Keratinocyte (primary cell): ENCODE measurements around the gene EIF5A2. TPM values are rescaled to one million over a fixed set of nuclear protein-coding genes. Genes with fewer than 3 reads are reported as not detected.

Experiments
- DNase-seq: peaks from one replicate; pipeline ENCODE4 v3.0.0-alpha.2; 2011; ENCODE audit warnings: low read depth, missing footprints, low spot score
- FAIRE-seq: peaks from 2 replicates; lab custom pipeline; 2011; peaks lifted over from hg19 to GRCh38; lab: Jason Lieb, UNC
- H2AFZ ChIP-seq: 2 replicates; pipeline ENCODE4 v1.6.0; 2012; ENCODE audit warnings: low read length, control low read depth, inconsistent platforms; ENCODE audit not compliant: control insufficient read depth
- H3K27ac ChIP-seq: 2 replicates; pipeline ENCODE4 v1.5.1; 2011; ENCODE audit warnings: low read length; ENCODE audit not compliant: control insufficient read depth, insufficient read depth
- H3K27me3 ChIP-seq: 3 replicates; pipeline ENCODE4 v1.6.0; 2011; ENCODE audit warnings: low read length; ENCODE audit not compliant: control insufficient read depth, insufficient read depth; ENCODE audit errors: extremely low read depth
- H3K36me3 ChIP-seq, 2 experiments: 2 replicates in 1 of 2; 3 replicates in 1 of 2; pipeline ENCODE4 v1.5.1; 2011; ENCODE audit warnings: low read length in 2 of 2, mild to moderate bottlenecking in 1 of 2; ENCODE audit not compliant: control insufficient read depth in 2 of 2, insufficient read depth in 2 of 2; ENCODE audit errors: extremely low read depth in 1 of 2
- H3K4me1 ChIP-seq: 3 replicates; pipeline ENCODE4 v1.5.1; 2011; ENCODE audit warnings: low read length; ENCODE audit not compliant: control insufficient read depth, insufficient read depth; ENCODE audit errors: extremely low read depth
- H3K4me2 ChIP-seq: 3 replicates; pipeline ENCODE4 v1.6.0; 2011; ENCODE audit warnings: low read depth, low read length; ENCODE audit not compliant: control insufficient read depth, insufficient read depth; ENCODE audit errors: extremely low read depth
- H3K4me3 ChIP-seq, 3 experiments: fragments of 200-600 bp in 1 of 3; sonication (generic) in 1 of 3; 2 replicates in 2 of 3; 3 replicates in 1 of 3; pipeline ENCODE4 v1.5.1; 2011 to 2016; ENCODE audit warnings: low read length in 3 of 3, mild to moderate bottlenecking in 3 of 3, control low read depth in 2 of 3, inconsistent platforms in 1 of 3, low read depth in 1 of 3, mixed read lengths in 1 of 3, mixed run types in 1 of 3, moderate library complexity in 1 of 3; ENCODE audit not compliant: control insufficient read depth in 2 of 3, insufficient read depth in 2 of 3; ENCODE audit errors: extremely low read depth in 1 of 3
- H3K79me2 ChIP-seq: 2 replicates; pipeline ENCODE4 v1.6.0; 2012; ENCODE audit warnings: low read length; ENCODE audit not compliant: control insufficient read depth, insufficient read depth
- H3K9ac ChIP-seq: 3 replicates; pipeline ENCODE4 v1.6.0; 2011; ENCODE audit warnings: low read length; ENCODE audit not compliant: control insufficient read depth, insufficient read depth; ENCODE audit errors: extremely low read depth
- H3K9me1 ChIP-seq: 3 replicates; pipeline ENCODE4 v1.6.0; 2011; ENCODE audit warnings: low read length; ENCODE audit not compliant: control insufficient read depth, insufficient read depth; ENCODE audit errors: extremely low read depth
- H3K9me3 ChIP-seq: 2 replicates; pipeline ENCODE4 v1.5.1; 2012; ENCODE audit warnings: low read depth, low read length; ENCODE audit not compliant: control insufficient read depth
- H4K20me1 ChIP-seq: 3 replicates; pipeline ENCODE4 v1.6.0; 2011; ENCODE audit warnings: low read length; ENCODE audit not compliant: control insufficient read depth, insufficient read depth; ENCODE audit errors: extremely low read depth
- EZH2 ChIP-seq: IDR thresholded peaks from one replicate; pipeline ENCODE4 v1.6.1; 2012; ENCODE audit warnings: inconsistent platforms, mild to moderate bottlenecking, low read length, moderate library complexity
- dilution Hi-C: fragments of 300-500 bp; cut with MboI; formaldehyde crosslinking; loops from one replicate; pipeline ENCODE4 v1.7.0; 2020; ENCODE audit warnings: low sequenced_read_pairs; ENCODE audit not compliant: extremely low pct_ligation_motif_present
- polyA plus RNA-seq, 5 experiments: library from polyadenylated mRNA; depleted of rRNA in 3 of 5; stranded (reverse) in 3 of 5; stranded (forward) in 1 of 5; unstranded in 1 of 5; fragments of >200 nt; gene quantifications; 1 replicate in 1 of 5; 2 replicates in 3 of 5; 3 replicates in 1 of 5; pipeline versions ENCODE4 v1.2.1 to v1.2.3, GENCODE V29; 2011 to 2012; ENCODE audit warnings: missing spikeins in 2 of 5, low read depth in 1 of 5, low replicate concordance in 1 of 5
- TF ChIP-seq, protein P1 (sequence below), 3 experiments: IDR thresholded peaks in 1 of 3; conservative IDR thresholded peaks in 1 of 3; optimal IDR thresholded peaks in 1 of 3; 2 replicates in 2 of 3; 3 replicates in 1 of 3; pipeline versions ENCODE3 to v1.5.1; 2011; ENCODE audit warnings: low read length in 3 of 3, mild to moderate bottlenecking in 3 of 3, moderate library complexity in 2 of 3, control low read depth in 1 of 3, inconsistent platforms in 1 of 3; ENCODE audit not compliant: insufficient read depth in 2 of 3; ENCODE audit errors: extremely low read depth in 1 of 3

EIF5A2 gene
- polyA plus RNA-seq, 1 donor (not counting 4 experiments of a cell fraction or from before 2014, with no cell fraction given), result 19.2 TPM

DNA sequence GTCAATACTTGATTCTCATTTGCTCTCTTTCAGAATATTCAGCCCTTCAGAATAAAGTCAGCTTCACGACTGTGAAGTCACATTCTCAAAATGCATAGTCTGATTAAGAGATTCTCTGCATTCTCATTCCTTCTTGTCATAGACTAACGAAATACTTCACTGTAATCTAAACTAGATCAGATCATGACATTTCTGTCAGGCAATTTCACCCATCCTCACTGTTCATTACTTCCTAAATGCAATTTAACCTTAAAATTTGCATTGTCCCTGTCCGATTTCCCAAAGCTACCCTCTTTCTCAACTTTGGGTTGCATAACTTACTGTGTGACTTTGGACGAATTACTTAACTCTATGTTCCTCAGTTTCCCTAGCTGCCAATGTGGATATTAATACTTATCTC is 44.6 kb downstream of the EIF5A2 start:
- peaks cover 7% of the 10 kb centered on the region for H4K20me1 ChIP-seq
- no peak overlapping the region for H3K4me3 ChIP-seq
- no peak overlapping the region for H3K4me2 ChIP-seq
- no peak overlapping the region for H3K27ac ChIP-seq
- no peak overlapping the region for H2AFZ ChIP-seq
- no peaks in the 10 kb centered on the region for H3K9me3 ChIP-seq
- dilution Hi-C loops, result no loop called here
- H3K9me1 ChIP-seq, result peaks cover 3% of the 10 kb centered on the region
- TF ChIP-seq, protein P1, sequence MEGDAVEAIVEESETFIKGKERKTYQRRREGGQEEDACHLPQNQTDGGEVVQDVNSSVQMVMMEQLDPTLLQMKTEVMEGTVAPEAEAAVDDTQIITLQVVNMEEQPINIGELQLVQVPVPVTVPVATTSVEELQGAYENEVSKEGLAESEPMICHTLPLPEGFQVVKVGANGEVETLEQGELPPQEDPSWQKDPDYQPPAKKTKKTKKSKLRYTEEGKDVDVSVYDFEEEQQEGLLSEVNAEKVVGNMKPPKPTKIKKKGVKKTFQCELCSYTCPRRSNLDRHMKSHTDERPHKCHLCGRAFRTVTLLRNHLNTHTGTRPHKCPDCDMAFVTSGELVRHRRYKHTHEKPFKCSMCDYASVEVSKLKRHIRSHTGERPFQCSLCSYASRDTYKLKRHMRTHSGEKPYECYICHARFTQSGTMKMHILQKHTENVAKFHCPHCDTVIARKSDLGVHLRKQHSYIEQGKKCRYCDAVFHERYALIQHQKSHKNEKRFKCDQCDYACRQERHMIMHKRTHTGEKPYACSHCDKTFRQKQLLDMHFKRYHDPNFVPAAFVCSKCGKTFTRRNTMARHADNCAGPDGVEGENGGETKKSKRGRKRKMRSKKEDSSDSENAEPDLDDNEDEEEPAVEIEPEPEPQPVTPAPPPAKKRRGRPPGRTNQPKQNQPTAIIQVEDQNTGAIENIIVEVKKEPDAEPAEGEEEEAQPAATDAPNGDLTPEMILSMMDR (optimal IDR thresholded peaks at IDR 0.05 in 1 of 3, IDR thresholded peaks at IDR 0.05 in 1 of 3, conservative IDR thresholded peaks at IDR 0.05 in 1 of 3; ENCODE audit: extremely low read depth in 1 of 3, insufficient read depth in 2 of 3, low read length in 3 of 3), result no peak
- no peak for TF ChIP-seq EZH2
- H3K9ac ChIP-seq, result no peak overlapping the region
- DNase-seq, result no peak
- H3K79me2 ChIP-seq, result peaks cover 9% of the 10 kb centered on the region
- FAIRE-seq, result no peak
- no peaks in the 10 kb centered on the region for H3K27me3 ChIP-seq
- peaks cover 3% of the 10 kb centered on the region for H3K4me1 ChIP-seq
- H3K36me3 ChIP-seq, result peaks cover 9 to 21% of the 10 kb centered on the region in 2 experiments

- H3K4me2 ChIP-seq, result no peak overlapping the region
- no peak overlapping the region for H2AFZ ChIP-seq
- dilution Hi-C loops, result no loop called here
Observed at GRCh38 chr3:170862618-170863374, 45.6 kb downstream of the EIF5A2 start.

More at GRCh38 chr3:170862618-170863374, 45.6 kb downstream of the EIF5A2 start:
- Histone ChIP-seq H3K9me3 (no peaks in the 10 kb centered on the region), H3K4me3 (no peak overlapping the region), H3K9ac (no peak overlapping the region), H3K4me1 (peaks cover under 1% of the 10 kb centered on the region), H3K9me1 (peaks cover 3% of the 10 kb centered on the region), H3K79me2 (no peaks in the 10 kb centered on the region), H4K20me1 (peaks cover 7% of the 10 kb centered on the region), H3K27me3 (no peaks in the 10 kb centered on the region), H3K36me3 (peaks cover 9 to 13% of the 10 kb centered on the region in 2 experiments), H3K27ac (no peak overlapping the region)
- TF ChIP-seq, protein P1 (optimal IDR thresholded peaks at IDR 0.05 in 1 of 3, IDR thresholded peaks at IDR 0.05 in 1 of 3, conservative IDR thresholded peaks at IDR 0.05 in 1 of 3; ENCODE audit: extremely low read depth in 1 of 3, insufficient read depth in 2 of 3, low read length in 3 of 3), result no peak
- no peak for TF ChIP-seq EZH2
- FAIRE-seq (no peak), DNase-seq (no peak)
